ENCODE measurements around the gene ZMYM4. TPM values are rescaled to one million over a fixed set of nuclear protein-coding genes. Genes with fewer than 3 reads are reported as not detected.

The ZMYM4 gene
- total RNA-seq, 2 experiments from 2014 or later, result 37.0 to 39.9 TPM

- no peaks in the 10 kb centered on the region for H3K4me1 ChIP-seq (ENCODE audit: insufficient read depth, low read length)
- ChIA-PET CTCF (interaction anchor here (1.0 kb wide), 1 partner anchor 11 kb away, joined by 3 read pairs; no protein-coding TSS in a partner anchor), POLR2A (interaction anchor here (1.8 kb wide), 1 partner anchor 32 kb away, joined by 5 read pairs; the partner anchor contains the start of gene ZMYM4)
- Mint-ChIP-seq H3K27me3 (no peaks in the 10 kb centered on the region), H3K4me3 (no peak overlapping the region), H3K9me3 (no peaks in the 10 kb centered on the region), H3K27ac (no peak overlapping the region), H3K36me3 (ENCODE audit: low read depth) (peaks cover 25% of the 10 kb centered on the region), H3K4me1 (ENCODE audit: low read depth) (peaks cover 11% of the 10 kb centered on the region)
- no peak for TF ChIP-seq CTCF (IDR thresholded peaks at IDR 0.05)
- H3K4me3 ChIP-seq (ENCODE audit: low read length), result no peak overlapping the region
- no peaks in the 10 kb centered on the region for H3K9me3 ChIP-seq (ENCODE audit: control insufficient read depth in 1 of 2, insufficient read depth in 1 of 2, low read length in 2 of 2)
- no peaks in the 10 kb centered on the region for H3K27me3 ChIP-seq (ENCODE audit: control insufficient read depth in 1 of 2, insufficient read depth in 2 of 2, low read length in 2 of 2)
- DNase-seq (no peak), ATAC-seq (ENCODE audit: poor library complexity) (no peak)
- intact Hi-C loops (cut with DNase I, micrococcal nuclease), result no loop called here
- H3K36me3 ChIP-seq (ENCODE audit: insufficient read depth, low read length), result peaks cover 12% of the 10 kb centered on the region
- H3K27ac ChIP-seq (ENCODE audit: low read depth in 1 of 2, low read length in 2 of 2), result no peak overlapping the region
Observed at GRCh38 chr1:35300376-35300775, 31.9 kb downstream of the ZMYM4 start.

GRCh38 chr1:35301674-35302392 lies 33.3 kb downstream of the ZMYM4 start:
- H3K9me3 Mint-ChIP-seq, result no peaks in the 10 kb centered on the region
- Histone ChIP-seq H3K4me3 (ENCODE audit: low read length) (no peak overlapping the region), H3K9me3 (ENCODE audit: control insufficient read depth in 1 of 2, insufficient read depth in 1 of 2, low read length in 2 of 2) (no peaks in the 10 kb centered on the region), H3K27ac (ENCODE audit: low read depth in 1 of 2, low read length in 2 of 2) (no peak overlapping the region), H3K4me1 (ENCODE audit: insufficient read depth, low read length) (no peaks in the 10 kb centered on the region), H3K27me3 (ENCODE audit: control insufficient read depth in 1 of 2, insufficient read depth in 2 of 2, low read length in 2 of 2) (no peaks in the 10 kb centered on the region), H3K36me3 (ENCODE audit: insufficient read depth, low read length) (peaks cover 11% of the 10 kb centered on the region)
- POLR2A ChIA-PET, result interaction anchor here (0.7 to 1.8 kb wide), 2 partner anchors 34 to 130 kb away, joined by 3 to 5 read pairs; partner anchors contain the start of gene ZMYM4
- no peaks in the 10 kb centered on the region for H3K27me3 Mint-ChIP-seq
- no peak for TF ChIP-seq CTCF (IDR thresholded peaks at IDR 0.05)
- H3K36me3 Mint-ChIP-seq (ENCODE audit: low read depth), result peaks cover 19% of the 10 kb centered on the region
- CTCF ChIA-PET, result interaction anchor here (1.4 kb wide), 1 partner anchor 100 kb away, joined by 4 read pairs; no protein-coding TSS in a partner anchor
- intact Hi-C loops (cut with DNase I, micrococcal nuclease), result no loop called here
- no peak overlapping the region for H3K4me3 Mint-ChIP-seq
- no peak for DNase-seq
- ATAC-seq (ENCODE audit: poor library complexity), result no peak
- no peak overlapping the region for H3K27ac Mint-ChIP-seq
- peaks cover 11% of the 10 kb centered on the region for H3K4me1 Mint-ChIP-seq (ENCODE audit: low read depth)

- Histone ChIP-seq H3K27me3 (ENCODE audit: control insufficient read depth in 1 of 2, insufficient read depth in 2 of 2, low read length in 2 of 2) (no peaks in the 10 kb centered on the region), H3K4me3 (ENCODE audit: low read length) (no peak overlapping the region), H3K4me1 (ENCODE audit: insufficient read depth, low read length) (no peaks in the 10 kb centered on the region), H3K36me3 (ENCODE audit: insufficient read depth, low read length) (peaks cover 5% of the 10 kb centered on the region), H3K9me3 (ENCODE audit: control insufficient read depth in 1 of 2, insufficient read depth in 1 of 2, low read length in 2 of 2) (no peaks in the 10 kb centered on the region), H3K27ac (ENCODE audit: low read depth in 1 of 2, low read length in 2 of 2) (no peak overlapping the region)
- Mint-ChIP-seq H3K4me3 (no peak overlapping the region), H3K27me3 (no peaks in the 10 kb centered on the region), H3K4me1 (ENCODE audit: low read depth) (peaks cover 11% of the 10 kb centered on the region), H3K9me3 (no peaks in the 10 kb centered on the region), H3K27ac (no peak overlapping the region), H3K36me3 (ENCODE audit: low read depth) (peaks cover 32% of the 10 kb centered on the region)
- ATAC-seq (ENCODE audit: poor library complexity), result no peak
- DNase-seq, result no peak
- no peak for TF ChIP-seq CTCF (IDR thresholded peaks at IDR 0.05)
- intact Hi-C loops (cut with DNase I, micrococcal nuclease), result no loop called here
- ChIA-PET POLR2A (no interaction called here), CTCF (no interaction called here)
Observed at GRCh38 chr1:35305383-35305782, 36.9 kb downstream of the ZMYM4 start.

All from CD4-positive, alpha-beta T cell (primary cell).